Measurements from ENCODE around the gene NEURL2. TPM values are rescaled to one million over a fixed set of nuclear protein-coding genes. Genes with fewer than 3 reads are reported as not detected.
"Not testable (repeated sequence)": the region's sequence is repeated elsewhere in the genome, so short reads cannot be mapped to it uniquely, and the experiment has no call there.

Gene NEURL2
- total RNA-seq, 1 experiment from 2014 or later: 1.5 TPM

- no peak for DNase-seq (ENCODE audit: extremely low read depth, low read depth)
Observed at GRCh38 chr20:45878076-45878761, 12.8 kb downstream of the NEURL2 start.

GRCh38 chr20:45874576-45874975, 16.4 kb downstream of the NEURL2 start:
- no peak for DNase-seq (ENCODE audit: extremely low read depth, low read depth)

- not testable (repeated sequence) for DNase-seq (ENCODE audit: extremely low read depth, low read depth)
Observed at GRCh38 chr20:45874104-45874481, 16.9 kb downstream of the NEURL2 start.

- DNase-seq (ENCODE audit: extremely low read depth, low read depth): no peak
Observed at GRCh38 chr20:45873409-45874103, 17.5 kb downstream of the NEURL2 start.

GRCh38 chr20:45872626-45873025, 18.4 kb downstream of the NEURL2 start:
- no peak for DNase-seq (ENCODE audit: extremely low read depth, low read depth)

- DNase-seq (ENCODE audit: extremely low read depth, low read depth): no peak
Observed at GRCh38 chr20:45867819-45868176, 23.2 kb downstream of the NEURL2 start.

GRCh38 chr20:45867136-45867818, 23.7 kb downstream of the NEURL2 start:
- DNase-seq (ENCODE audit: extremely low read depth, low read depth): no peak

- no peak for DNase-seq (ENCODE audit: extremely low read depth, low read depth)
Observed at GRCh38 chr20:45866454-45866853, 24.6 kb downstream of the NEURL2 start.

- no peak for DNase-seq (ENCODE audit: extremely low read depth, low read depth)
Observed at GRCh38 chr20:45863543-45864470, 27.2 kb downstream of the NEURL2 start.

GRCh38 chr20:45861221-45862075, 29.6 kb downstream of the NEURL2 start:
- DNase-seq (ENCODE audit: extremely low read depth, low read depth): no peak

GRCh38 chr20:45860560-45861220, 30.3 kb downstream of the NEURL2 start:
- no peak for DNase-seq (ENCODE audit: extremely low read depth, low read depth)

GRCh38 chr20:45859916-45860315, 31.1 kb downstream of the NEURL2 start:
- DNase-seq (ENCODE audit: extremely low read depth, low read depth): no peak

- DNase-seq (ENCODE audit: extremely low read depth, low read depth): no peak
Observed at GRCh38 chr20:45857882-45858216, 33.2 kb downstream of the NEURL2 start.

GRCh38 chr20:45857114-45857881, 33.7 kb downstream of the NEURL2 start, which contains the start of the genes ACOT8 and ZSWIM3:
TSS of gene ACOT8 (minus strand) at chr20:45857392. CDS start at chr20:45857315, 77 bp downstream.
TSS of gene ZSWIM3 (plus strand) at chr20:45857614. CDS start at chr20:45857826, 212 bp downstream.
- peak; percentile 100 for DNase-seq (ENCODE audit: extremely low read depth, low read depth)

- no peak for DNase-seq (ENCODE audit: extremely low read depth, low read depth)
Observed at GRCh38 chr20:45853484-45853883, 37.5 kb downstream of the NEURL2 start.

GRCh38 chr20:45852326-45852725, 38.7 kb downstream of the NEURL2 start:
- no peak for DNase-seq (ENCODE audit: extremely low read depth, low read depth)

GRCh38 chr20:45851501-45851900, 39.5 kb downstream of the NEURL2 start:
- no peak for DNase-seq (ENCODE audit: extremely low read depth, low read depth)

GRCh38 chr20:45850926-45851325, 40.1 kb downstream of the NEURL2 start:
- DNase-seq (ENCODE audit: extremely low read depth, low read depth): no peak
